ENCODE measurements around the gene MALT1.
A peak's percentile ranks its signal among the peaks of the same experiment; 100 is the strongest.

MALT1 gene

GRCh38 chr18:58780045-58780444, 108.8 kb downstream of the MALT1 start:
- no peak for DNase-seq

GRCh38 chr18:58781627-58782194, 110.4 kb downstream of the MALT1 start:
- peak; percentile 44 for DNase-seq

DNA sequence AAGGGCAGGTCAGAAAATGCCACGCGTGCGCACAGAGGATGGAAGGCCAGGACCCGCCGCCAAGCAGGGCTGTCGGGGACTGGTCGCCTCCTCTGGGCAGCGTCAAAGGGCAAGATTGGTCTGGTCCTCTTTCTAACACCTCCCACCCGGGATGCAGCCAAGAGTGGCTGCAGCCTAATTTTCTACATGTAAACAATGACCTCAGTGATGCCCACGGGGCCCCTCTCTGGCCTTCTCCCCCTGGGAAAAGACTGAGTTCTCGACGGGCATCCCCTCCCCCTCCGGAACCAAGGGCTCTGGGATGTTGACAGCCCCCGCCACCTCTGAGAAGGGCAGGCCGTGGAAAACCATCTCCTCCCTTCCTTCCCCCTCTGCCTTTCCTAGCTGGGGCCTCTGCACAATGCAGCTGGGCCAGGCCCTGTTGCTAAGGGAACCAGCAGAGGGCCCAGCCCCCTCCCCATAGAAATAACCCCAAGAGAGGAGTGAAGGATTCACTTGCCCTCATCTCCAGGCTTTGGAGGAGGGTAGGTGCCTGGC, 113.4 kb downstream of the MALT1 start:
- DNase-seq: no peak

- DNase-seq: no peak
These were observed 114.0 kb downstream of the MALT1 start for GRCh38 chr18:58785171-58785805.

DNA sequence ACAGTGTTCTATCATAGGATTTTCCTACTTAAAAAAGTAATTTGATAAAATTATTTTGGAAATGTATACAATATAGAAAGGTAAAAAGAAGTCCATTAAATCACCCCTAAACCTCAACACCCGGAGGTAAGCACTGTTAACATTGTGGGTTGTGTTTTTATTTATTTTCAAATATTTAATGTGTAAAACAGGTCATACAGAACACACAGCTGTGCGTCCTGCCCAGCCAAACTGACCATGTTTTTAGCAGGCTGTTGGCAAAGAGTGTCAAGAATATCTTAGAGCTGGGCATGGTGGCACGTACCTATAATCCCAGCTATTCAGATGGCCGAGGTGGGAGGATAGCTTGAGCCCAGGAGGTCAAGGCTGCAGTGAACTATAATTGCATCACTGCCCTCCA, 114.6 kb downstream of the MALT1 start:
- no peak for DNase-seq

- DNase-seq: no peak
These were observed 116.4 kb downstream of the MALT1 start for GRCh38 chr18:58787536-58788149.

- DNase-seq: no peak
These were observed 117.2 kb downstream of the MALT1 start for GRCh38 chr18:58788470-58788869.

GRCh38 chr18:58788971-58789875, 118.0 kb downstream of the MALT1 start:
- no peak for DNase-seq

- no peak for DNase-seq
These were observed 118.6 kb downstream of the MALT1 start for GRCh38 chr18:58789876-58790240.

GRCh38 chr18:58792086-58792485, 120.8 kb downstream of the MALT1 start:
- DNase-seq: no peak

- DNase-seq: no peak
These were observed 122.1 kb downstream of the MALT1 start for GRCh38 chr18:58793361-58793760.

DNA sequence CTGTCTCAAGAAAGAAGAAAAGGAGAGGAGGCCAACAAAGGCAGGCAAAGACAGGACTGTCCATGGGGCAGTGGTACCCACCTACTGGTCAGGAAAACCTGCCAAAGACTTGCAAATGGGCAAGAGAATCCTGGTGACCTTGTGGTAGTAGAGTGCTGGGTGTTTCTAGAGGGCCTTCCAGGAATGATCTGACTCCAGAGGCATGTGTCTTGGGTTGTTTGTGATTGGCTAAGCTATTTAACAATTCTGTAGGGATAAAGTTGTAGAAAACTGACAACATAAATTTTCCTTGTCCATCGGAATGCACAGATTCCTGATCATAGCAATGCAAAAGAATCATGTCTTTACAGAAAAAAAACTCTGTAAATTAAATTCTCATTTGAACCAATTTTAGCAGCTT, 125.0 kb downstream of the MALT1 start:
- DNase-seq: no peak

GRCh38 chr18:58800582-58800981, 129.3 kb downstream of the MALT1 start:
- no peak for DNase-seq

- DNase-seq: no peak
These were observed 131.7 kb downstream of the MALT1 start for GRCh38 chr18:58802959-58803358.

- no peak for DNase-seq
These were observed 132.7 kb downstream of the MALT1 start for GRCh38 chr18:58803978-58804377.

Data from effector CD8-positive, alpha-beta T cell (primary cell).